Hematopoietic multipotent progenitor cell treated with erythropoietin and hydrocortisone succinate and interleukin-3 and kit ligand, for 6 days (in vitro differentiated cells): ENCODE results near the gene CD6.

Source experiments
- DNase-seq: peaks from one replicate; pipeline ENCODE4 v3.0.0-alpha.2; 2015

Gene CD6

GRCh38 chr11:61034704-61035525 is 63.4 kb downstream of the CD6 start:
- DNase-seq, result no peak

GRCh38 chr11:61035526-61035835 is 64.0 kb downstream of the CD6 start:
- no peak for DNase-seq

GRCh38 chr11:61037441-61038093 is 66.1 kb downstream of the CD6 start:
- no peak for DNase-seq

GRCh38 chr11:61039916-61040315 is 68.4 kb downstream of the CD6 start:
- DNase-seq, result no peak

GRCh38 chr11:61041755-61042518 is 70.5 kb downstream of the CD6 start:
- DNase-seq, result peak; percentile 33

- no peak for DNase-seq
Observed at GRCh38 chr11:61042537-61042936, 71.1 kb downstream of the CD6 start.

- DNase-seq, result no peak
Observed at GRCh38 chr11:61042961-61043540, 71.6 kb downstream of the CD6 start.

GRCh38 chr11:61045271-61045670 is 73.8 kb downstream of the CD6 start:
- DNase-seq, result no peak

GRCh38 chr11:61046833-61047232 is 75.4 kb downstream of the CD6 start:
- no peak for DNase-seq

GRCh38 chr11:61048368-61049062 is 77.0 kb downstream of the CD6 start:
- DNase-seq, result no peak

- no peak for DNase-seq
Observed at GRCh38 chr11:61049063-61049377, 77.5 kb downstream of the CD6 start.

GRCh38 chr11:61049859-61050258 is 78.4 kb downstream of the CD6 start:
- no peak for DNase-seq

- DNase-seq, result no peak
Observed at GRCh38 chr11:61052182-61052972, 80.9 kb downstream of the CD6 start.

- no peak for DNase-seq
Observed at GRCh38 chr11:61053191-61053590, 81.7 kb downstream of the CD6 start.

GRCh38 chr11:61054513-61054912 is 83.0 kb downstream of the CD6 start:
- DNase-seq, result no peak

- DNase-seq, result no peak
Observed at GRCh38 chr11:61054927-61055562, 83.6 kb downstream of the CD6 start.

GRCh38 chr11:61055776-61056175 is 84.3 kb downstream of the CD6 start:
- no peak for DNase-seq

GRCh38 chr11:61056571-61056970 is 85.1 kb downstream of the CD6 start:
- no peak for DNase-seq

GRCh38 chr11:61056981-61057380 is 85.5 kb downstream of the CD6 start:
- DNase-seq, result no peak

GRCh38 chr11:61057615-61058014 is 86.1 kb downstream of the CD6 start:
- DNase-seq, result no peak

GRCh38 chr11:61058583-61059259 is 87.2 kb downstream of the CD6 start:
- DNase-seq, result no peak
